Umbilical cord (tissue), 2 donors: ENCODE data around the gene SETD4. TPM values are rescaled to one million over a fixed set of nuclear protein-coding genes. Genes with fewer than 3 reads are reported as not detected.
"Not testable (repeated sequence)": the region's sequence is repeated elsewhere in the genome, so short reads cannot be mapped to it uniquely, and the experiment has no call there.

Experiments used
- DNase-seq: peaks from one replicate; pipeline ENCODE4 v3.0.0-alpha.2; 2015; ENCODE audit warnings: low spot score
- total RNA-seq: library from RNA; depleted of rRNA; stranded (reverse); fragments of >200 nt; gene quantifications from one replicate; pipeline ENCODE4 v1.2.3, GENCODE V29; 2014; ENCODE audit warnings: low replicate concordance; ENCODE audit not compliant: insufficient read depth

SETD4 gene
- 11.1 TPM for total RNA-seq

DNA sequence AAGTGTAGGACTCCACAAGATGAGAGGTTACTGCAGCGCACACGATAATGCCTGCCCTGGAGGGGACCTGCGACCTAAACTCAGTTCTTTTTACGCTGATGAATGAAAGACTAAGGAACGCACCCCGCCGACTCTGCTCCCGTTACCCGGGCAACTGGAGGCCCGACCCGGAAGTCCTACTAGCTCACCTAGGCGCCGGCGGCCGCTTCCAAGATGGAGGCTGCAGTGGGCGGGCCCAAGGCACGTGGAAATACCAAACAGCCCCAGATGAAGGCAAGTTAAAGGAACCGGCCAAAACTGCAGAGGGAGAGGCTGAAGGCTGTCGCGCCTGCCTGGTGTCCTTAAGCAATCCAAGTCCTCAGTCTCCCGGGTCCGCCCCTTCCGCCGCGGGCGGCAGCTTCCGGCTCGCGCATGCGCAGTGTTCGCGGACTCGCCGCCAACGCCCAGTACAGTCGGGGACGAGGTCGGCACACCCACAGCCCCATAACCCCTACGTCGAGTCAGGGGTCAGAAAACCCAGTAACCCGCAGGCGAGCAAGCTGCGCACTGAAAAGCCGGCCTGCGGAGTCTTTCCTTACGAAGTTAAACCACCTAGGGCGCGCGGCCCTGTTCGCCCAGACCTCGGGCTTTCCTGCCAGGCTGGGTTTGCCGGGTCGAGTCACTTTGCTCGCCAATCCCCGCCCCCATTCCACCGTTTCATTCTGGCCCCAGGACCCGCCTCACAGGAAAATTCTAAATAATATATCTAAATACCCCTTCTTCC lies at the start of gene SETD4:
TSS of gene SETD4 (minus strand) at position 368 of the 763 bp plus-strand sequence. CDS start 1,638 bp downstream, outside the sequence.
- peak; percentile 95 for DNase-seq

- DNase-seq, result no peak
Observed at GRCh38 chr21:36109868-36110267, 49.5 kb upstream of the SETD4 start.

DNA sequence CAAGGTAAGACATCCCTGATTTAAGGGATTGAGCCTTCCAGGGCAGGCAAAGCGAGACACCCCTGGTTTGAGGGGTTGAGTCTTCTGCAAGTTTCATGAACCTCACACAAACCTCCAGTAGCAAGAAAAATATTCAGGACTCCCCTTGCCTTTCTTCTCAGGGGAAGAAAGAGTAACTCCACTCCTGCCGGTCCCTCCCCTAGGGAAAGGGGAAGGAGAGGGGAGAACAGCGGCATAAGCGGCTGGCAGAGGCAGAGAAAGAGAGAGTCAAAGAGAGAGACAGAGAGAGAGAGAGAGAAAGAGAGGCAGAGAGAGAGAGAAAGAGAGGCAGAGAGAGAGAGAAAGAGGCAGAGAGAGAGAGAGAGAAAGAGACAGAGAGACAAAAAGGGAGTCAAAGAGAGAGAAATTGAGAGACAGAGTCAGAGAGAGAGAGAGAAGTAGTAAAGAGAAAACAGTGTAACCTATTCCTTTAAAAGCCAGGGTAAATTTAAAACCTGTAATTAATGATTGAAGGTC lies 45.1 kb upstream of the SETD4 start:
- no peak for DNase-seq

- peak; percentile 33 for DNase-seq
Observed at GRCh38 chr21:36104317-36105300, 44.3 kb upstream of the SETD4 start.

DNA sequence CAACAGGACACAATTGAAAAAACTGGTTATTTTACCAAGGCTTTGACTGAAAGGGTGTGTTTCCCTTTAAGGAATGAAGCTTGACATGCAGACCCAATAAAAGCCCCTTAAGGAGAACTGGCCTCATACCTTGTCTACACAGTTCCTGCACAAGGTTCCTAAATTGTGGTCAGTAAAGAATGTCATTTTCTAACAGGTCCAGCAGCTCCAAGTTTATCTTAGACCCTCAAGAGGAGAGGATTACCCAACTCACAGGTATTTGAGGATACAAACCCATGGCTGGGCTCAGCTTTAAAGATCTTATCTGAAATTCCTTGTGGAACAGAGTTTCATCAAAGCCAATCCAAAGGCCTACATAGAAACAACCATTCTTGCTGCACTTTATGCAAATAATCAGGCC lies 43.1 kb upstream of the SETD4 start:
- DNase-seq, result no peak

DNA sequence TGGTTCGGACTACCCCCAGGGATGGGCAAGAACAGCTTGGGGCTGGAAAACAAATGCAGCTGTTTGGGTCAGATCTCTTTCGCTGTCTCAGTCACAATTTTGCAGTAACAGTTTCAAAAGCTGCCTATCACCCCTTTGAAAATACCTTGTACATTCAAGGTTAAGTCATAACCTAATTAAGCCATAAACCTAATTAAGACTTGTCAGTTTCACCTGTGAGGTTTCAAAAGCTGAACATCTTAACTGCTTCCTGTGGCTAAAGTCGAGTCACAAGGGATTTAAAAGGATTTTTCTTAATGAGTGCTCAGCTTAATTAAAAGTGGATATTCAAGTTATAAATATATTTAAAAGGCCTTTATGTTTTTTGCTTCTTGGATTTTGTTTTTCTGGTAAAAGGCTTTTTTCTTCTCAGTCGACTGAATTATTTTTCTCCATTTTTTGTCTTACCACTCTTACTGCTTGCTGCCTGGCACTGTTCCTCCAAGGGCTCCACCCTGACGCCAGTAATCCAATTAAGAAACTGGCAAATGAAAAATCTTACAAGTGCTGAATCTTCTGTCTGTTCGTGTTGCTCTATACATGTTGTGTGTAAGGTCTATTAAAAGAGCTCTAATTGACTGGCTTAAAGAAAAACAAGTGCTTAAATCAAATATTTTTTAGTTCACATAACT lies 40.8 kb upstream of the SETD4 start:
- DNase-seq, result no peak

GRCh38 chr21:36099695-36100211 lies 39.4 kb upstream of the SETD4 start:
- DNase-seq, result not testable (repeated sequence)

DNA sequence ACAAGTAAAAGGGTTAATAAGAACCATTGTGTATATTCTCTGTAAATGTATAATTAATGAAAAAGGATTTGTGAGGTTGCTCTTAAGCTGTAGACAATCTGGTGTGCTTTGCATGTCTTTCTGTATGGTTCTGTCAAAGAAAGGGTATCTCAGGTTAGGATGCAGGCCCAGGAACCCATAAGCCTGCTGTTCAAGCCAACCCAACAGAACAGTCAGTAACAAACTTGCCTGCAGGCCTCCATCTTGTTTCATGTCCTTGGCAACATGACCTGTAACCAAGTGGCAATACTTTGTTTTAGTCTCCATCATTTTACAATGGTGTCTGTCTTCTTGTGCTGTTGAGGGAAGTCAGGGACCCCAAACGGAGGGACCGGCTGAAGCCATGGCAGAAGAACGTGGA lies 38.7 kb upstream of the SETD4 start:
- DNase-seq, result no peak

GRCh38 chr21:36098182-36098532 lies 37.8 kb upstream of the SETD4 start:
- no peak for DNase-seq

DNA sequence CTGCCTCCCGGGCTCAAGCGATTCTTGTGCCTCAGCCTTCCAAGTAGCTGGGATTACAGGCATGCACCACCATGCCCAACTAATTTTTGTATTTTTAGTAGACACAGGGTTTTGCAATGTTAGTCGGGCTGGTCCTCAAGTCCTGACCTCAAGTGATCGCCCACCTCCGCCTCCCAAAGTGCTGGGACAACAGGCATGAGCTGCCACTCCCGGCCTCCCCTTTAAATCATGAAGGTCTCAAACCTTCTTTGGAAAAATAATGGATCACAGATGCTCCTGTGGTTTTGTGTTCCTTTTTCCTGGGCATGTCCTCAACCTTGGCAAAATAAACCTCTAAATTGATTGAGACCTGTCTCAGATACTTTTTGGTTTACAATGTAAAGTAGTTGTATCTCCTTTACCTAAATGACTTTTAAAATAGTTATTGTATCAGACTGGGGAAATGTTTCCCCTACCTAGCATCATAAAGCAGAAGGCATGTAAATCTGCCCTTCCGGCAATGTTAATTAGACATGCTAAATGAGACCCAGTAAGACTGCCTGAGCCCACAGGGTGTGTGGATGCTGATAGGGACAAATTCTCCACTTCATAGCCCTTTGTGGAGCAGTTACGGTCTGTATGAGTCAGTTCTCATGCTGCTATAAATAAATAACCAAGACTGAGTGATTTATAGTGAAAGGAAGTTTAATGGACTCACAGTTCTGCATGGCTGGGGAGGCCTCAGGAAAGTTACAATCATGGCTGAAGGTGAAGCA lies 37.3 kb upstream of the SETD4 start:
- no peak for DNase-seq

DNA sequence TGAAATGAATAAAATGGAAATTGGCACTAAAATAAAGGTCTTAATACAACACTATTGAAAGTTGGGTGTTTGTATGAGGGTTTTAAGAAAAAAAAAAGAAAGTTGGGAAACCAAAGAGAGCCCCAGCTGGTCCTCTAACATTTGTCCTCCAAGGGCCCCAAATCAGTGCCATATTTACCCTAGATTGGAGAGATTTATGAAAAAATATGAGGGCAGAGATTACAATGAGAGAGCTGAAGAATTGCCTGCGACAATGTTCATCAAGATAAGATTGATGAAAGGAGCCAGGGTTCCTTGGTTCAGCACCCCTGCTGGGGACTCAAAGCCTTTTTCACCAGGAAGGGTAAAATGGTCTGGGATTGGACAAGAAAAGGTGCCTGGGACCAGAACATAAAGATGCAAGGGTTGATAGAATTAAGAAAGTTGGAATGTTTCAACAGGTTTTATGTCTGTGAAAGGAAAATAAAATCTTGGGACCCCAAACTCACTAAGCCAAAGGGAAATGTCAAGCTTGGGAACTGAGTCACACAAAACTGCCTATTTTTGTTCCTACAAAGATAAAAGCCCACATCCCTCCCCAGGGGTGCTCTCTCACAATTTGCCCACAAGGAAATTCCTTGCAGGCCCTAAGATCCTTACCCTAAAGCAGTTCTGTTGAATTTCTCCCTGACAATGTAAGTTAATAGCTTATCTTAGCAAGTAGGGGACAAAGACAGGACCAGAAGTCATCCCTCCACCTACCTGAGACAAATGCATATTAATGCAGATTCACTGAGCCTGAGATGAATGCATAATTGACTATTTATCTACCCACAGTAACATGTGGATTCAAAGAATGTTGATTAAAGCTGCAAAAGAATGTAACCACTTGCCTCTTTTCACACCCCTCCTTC lies 36.3 kb upstream of the SETD4 start:
- DNase-seq, result no peak

DNA sequence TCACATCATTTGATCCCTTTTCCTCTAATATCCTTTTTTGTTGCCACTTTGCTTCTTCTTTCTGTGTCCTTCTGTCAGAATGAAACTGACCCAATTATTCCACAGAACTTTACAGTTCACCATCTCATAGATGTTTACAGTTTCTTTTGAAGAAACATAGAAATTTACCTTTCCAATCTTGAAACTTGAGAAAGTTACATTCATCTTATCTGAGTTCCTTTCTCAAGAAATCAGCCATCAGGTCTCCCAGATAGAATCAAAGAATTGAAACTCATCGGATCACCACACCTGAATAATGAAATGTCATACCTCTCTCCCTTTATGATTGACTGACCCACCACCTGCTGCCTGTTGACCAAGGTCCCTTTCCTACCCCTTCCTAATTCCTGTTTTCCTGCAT lies 33.2 kb upstream of the SETD4 start:
- DNase-seq, result no peak

DNA sequence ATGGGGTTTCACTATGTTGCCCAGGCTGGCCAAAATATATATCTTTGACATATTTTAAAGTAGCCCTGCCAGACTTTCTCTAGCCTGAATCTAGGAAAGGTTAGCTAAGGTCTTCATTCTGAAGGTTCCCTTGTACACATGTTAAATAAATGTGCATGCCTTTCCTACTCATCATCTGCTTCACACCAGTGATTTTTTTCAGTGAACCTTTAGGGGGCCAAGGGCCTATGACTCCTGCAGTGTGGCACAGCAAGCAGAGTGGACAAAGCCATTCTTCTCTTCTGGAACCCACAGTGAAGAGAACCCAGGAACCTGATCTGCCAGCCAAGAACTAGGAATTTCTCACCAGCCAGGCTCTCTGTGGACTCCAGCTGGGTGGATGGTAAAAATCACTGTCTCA lies 32.4 kb upstream of the SETD4 start:
- DNase-seq, result no peak

- DNase-seq, result peak; percentile 30
Observed at GRCh38 chr21:36089946-36090345, 29.6 kb upstream of the SETD4 start.

DNA sequence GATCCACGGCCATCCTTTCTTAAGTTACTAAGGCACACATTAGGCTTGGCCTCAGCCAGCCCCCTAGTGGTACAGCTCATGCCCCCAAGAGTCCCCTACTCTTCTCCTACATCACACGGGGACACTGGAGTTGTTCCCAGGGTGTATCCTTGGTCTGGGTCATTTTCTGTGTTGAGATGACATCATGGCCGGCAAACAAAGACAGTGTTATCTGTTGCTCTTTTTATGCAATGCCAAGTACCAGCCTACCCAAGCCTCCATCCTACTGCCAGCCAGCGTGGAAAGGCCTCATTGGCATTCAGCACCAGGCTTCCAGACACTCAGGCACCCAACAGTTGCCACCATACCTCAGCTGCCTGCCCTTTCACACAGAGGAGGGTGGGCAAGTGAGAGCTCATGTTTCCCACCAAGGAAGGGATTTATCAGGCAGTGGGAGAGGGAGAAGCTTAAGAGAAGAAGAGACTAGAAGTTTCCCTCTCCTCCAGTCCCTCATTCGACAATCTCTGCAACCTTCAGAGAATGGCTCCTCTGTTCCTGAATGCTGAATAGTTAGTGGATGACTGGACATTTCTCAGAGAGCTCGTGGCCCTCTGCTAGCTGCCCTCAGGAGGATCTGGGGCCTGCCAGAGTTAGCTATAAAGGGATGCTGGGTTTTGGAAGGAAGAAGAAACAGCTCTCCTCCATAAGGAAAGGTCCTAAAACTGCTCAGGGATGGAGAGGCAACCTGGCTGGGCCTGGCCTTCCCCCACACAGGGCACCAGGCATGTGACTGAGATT lies 27.2 kb upstream of the SETD4 start:
- no peak for DNase-seq

DNA sequence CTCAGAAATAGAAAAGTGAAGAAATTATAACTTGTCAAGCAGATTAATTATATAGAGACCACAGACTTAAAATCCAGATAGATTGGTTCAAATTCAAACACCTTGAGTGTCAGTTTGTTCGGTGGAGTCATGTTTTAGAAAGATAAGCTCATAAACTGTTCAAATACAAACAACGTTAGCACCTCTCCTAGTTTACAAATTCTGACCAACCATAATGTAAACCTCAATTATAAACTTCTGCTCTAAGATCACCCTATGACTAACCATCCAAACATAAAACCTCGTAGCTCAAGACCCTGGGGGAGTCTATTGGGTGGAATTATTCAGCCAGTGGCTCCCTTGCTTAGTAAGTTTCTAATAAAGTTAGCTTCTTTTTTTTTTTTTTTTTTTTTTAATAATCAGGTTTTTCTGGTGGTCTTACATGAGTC lies 21.9 kb upstream of the SETD4 start:
- DNase-seq, result no peak

- DNase-seq, result no peak
Observed at GRCh38 chr21:36080386-36080785, 20.1 kb upstream of the SETD4 start.

DNA sequence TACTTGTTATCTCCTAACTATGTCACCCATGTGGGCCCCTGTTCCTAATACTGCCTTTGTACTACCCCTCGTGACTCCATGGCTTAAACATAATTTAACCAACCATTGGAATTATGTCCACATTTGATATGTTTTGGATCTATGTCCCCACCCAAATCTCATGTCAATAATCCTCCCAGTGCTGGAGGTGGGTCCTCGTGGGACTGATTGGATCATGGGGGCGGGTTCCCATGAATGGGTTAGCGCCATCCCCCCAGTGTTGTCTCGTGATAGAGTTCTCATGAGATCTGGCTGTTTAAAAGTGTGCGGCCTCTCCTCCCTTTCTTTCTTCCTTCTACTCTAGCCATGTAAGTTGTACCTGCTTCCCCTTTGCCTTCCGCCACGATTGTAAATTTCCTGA lies 19.3 kb upstream of the SETD4 start:
- DNase-seq, result no peak
